Peyer's patch (tissue), 4 donors: ENCODE results near the gene OSBPL10.

Experiments used
- CTCF ChIP-seq, 6 experiments: fragments of 450-650 bp in 4 of 6; fragments of 200-600 bp in 2 of 6; sonication (generic) in 1 of 6; IDR thresholded peaks; one replicate each; pipeline ENCODE4 v1.5.1; 2017 to 2019; ENCODE audit warnings: antibody characterized with exemption in 6 of 6, mild to moderate bottlenecking in 3 of 6, moderate library complexity in 1 of 6
- POLR2A ChIP-seq, 2 donors: fragments of 450-650 bp; IDR thresholded peaks; one replicate each; pipeline ENCODE4 v1.5.1; 2017; ENCODE audit warnings: antibody characterized with exemption in 2 of 2, mild to moderate bottlenecking in 2 of 2, moderate library complexity in 2 of 2

GRCh38 chr3:31999907-32000439, 18.9 kb upstream of the OSBPL10 start:
- TF ChIP-seq POLR2A (IDR thresholded peaks at IDR 0.05) (no peak), CTCF (IDR thresholded peaks at IDR 0.05) (no peak)
